NB4 (cell line): ENCODE data around the gene PDE6G.

Experiments
- CTCF ChIP-seq: IDR thresholded peaks from one replicate; pipeline ENCODE4 v1.5.1; 2012; ENCODE audit warnings: low read depth, low read length
- POLR2A ChIP-seq: IDR thresholded peaks from 2 replicates; pipeline ENCODE4 v1.6.1; 2011; ENCODE audit warnings: mild to moderate bottlenecking; ENCODE audit not compliant: insufficient read length; ENCODE audit errors: extremely low read depth

- TF ChIP-seq CTCF = no peak
- TF ChIP-seq POLR2A = no peak
Measured at GRCh38 chr17:81630274-81630673, 26.1 kb downstream of the PDE6G start.
